Measurements from ENCODE around the gene LAPTM5. TPM values are rescaled to one million over a fixed set of nuclear protein-coding genes. Genes with fewer than 3 reads are reported as not detected.

Gene LAPTM5
- total RNA-seq, 2 donors from 2014 or later: 14.9 to 39.1 TPM

DNA sequence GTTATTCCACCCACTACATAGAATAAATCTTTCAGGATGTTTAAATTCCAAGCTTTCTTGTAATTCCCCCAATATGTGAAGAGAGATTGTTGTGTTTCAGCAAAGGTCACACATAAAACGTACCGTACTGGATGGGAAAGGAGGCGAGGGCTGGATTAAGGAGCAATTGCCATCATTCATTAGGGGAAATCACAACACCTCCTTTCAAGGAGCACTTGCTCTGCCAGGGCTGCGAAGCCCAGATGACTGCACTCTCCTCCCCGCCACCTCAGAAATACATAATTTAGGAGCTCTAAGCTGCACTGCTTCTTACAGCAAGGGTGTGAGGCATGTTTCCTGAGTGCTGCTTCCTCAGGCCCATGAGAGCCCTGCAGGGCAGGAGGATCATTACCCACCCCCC, 63.8 kb downstream of the LAPTM5 start:
- no peaks in the 10 kb centered on the region for H3K36me3 ChIP-seq
- no peak overlapping the region for H3K4me3 ChIP-seq
- H3K4me1 ChIP-seq (replicated peaks): peaks cover 5% of the 10 kb centered on the region
- H3K9me3 ChIP-seq: no peaks in the 10 kb centered on the region
- DNase-seq (ENCODE audit: low spot score): no peak
- H3K27ac ChIP-seq: no peak overlapping the region
- WGBS: 39% methylated on average over 5 of the region's 5 CpGs
- H3K27me3 ChIP-seq (replicated peaks; ENCODE audit: insufficient read depth): no peaks in the 10 kb centered on the region
- intact Hi-C loops (cut with DNase I): no loop called here
- no peak for TF ChIP-seq POLR2AphosphoS5 (IDR thresholded peaks at IDR 0.05)
- no peak for TF ChIP-seq POLR2A (IDR thresholded peaks at IDR 0.05)
- TF ChIP-seq, protein P1, sequence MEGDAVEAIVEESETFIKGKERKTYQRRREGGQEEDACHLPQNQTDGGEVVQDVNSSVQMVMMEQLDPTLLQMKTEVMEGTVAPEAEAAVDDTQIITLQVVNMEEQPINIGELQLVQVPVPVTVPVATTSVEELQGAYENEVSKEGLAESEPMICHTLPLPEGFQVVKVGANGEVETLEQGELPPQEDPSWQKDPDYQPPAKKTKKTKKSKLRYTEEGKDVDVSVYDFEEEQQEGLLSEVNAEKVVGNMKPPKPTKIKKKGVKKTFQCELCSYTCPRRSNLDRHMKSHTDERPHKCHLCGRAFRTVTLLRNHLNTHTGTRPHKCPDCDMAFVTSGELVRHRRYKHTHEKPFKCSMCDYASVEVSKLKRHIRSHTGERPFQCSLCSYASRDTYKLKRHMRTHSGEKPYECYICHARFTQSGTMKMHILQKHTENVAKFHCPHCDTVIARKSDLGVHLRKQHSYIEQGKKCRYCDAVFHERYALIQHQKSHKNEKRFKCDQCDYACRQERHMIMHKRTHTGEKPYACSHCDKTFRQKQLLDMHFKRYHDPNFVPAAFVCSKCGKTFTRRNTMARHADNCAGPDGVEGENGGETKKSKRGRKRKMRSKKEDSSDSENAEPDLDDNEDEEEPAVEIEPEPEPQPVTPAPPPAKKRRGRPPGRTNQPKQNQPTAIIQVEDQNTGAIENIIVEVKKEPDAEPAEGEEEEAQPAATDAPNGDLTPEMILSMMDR (IDR thresholded peaks at IDR 0.05): no peak

DNA sequence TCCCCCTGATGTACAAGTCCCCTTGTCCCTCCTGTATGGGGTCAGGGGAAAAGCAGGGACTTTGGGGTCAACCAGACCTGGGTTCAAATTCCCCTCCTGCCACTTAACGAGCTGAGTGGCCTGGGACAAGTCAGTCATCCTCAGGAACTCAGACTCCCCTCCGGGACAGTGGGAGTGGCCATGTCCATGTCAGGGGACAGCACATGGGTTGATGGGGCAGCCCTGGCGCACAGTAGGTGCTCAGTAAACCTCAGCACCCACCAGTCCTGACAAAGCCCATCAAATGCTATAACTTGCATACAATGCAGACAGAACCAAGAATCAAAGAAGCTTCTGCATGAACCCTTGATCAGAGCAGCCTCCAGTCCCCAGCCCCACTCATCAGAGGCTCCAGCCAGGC, 64.2 kb downstream of the LAPTM5 start:
- TF ChIP-seq POLR2AphosphoS5 (IDR thresholded peaks at IDR 0.05): no peak
- no peak for TF ChIP-seq POLR2A (IDR thresholded peaks at IDR 0.05)
- TF ChIP-seq, protein P1 (IDR thresholded peaks at IDR 0.05): no peak
- Histone ChIP-seq H3K27ac (no peak overlapping the region), H3K4me1 (replicated peaks) (peaks cover 5% of the 10 kb centered on the region), H3K4me3 (no peak overlapping the region), H3K9me3 (no peaks in the 10 kb centered on the region), H3K27me3 (replicated peaks; ENCODE audit: insufficient read depth) (no peaks in the 10 kb centered on the region), H3K36me3 (no peaks in the 10 kb centered on the region)
- DNase-seq (ENCODE audit: low spot score): no peak
- WGBS: 94% methylated on average over 3 of the region's 3 CpGs
- intact Hi-C loops (cut with DNase I): no loop called here

- no peak overlapping the region for H3K27ac ChIP-seq
- 77% methylated on average over 7 of the region's 7 CpGs for WGBS
- H3K27me3 ChIP-seq (replicated peaks; ENCODE audit: insufficient read depth): no peaks in the 10 kb centered on the region
- no peak for DNase-seq (ENCODE audit: low spot score)
- TF ChIP-seq POLR2AphosphoS5 (IDR thresholded peaks at IDR 0.05) (no peak), POLR2A (IDR thresholded peaks at IDR 0.05) (no peak)
- TF ChIP-seq, protein P1 (IDR thresholded peaks at IDR 0.05): no peak
- no peaks in the 10 kb centered on the region for H3K36me3 ChIP-seq
- H3K9me3 ChIP-seq: no peaks in the 10 kb centered on the region
- intact Hi-C loops (cut with DNase I): no loop called here
- H3K4me1 ChIP-seq (replicated peaks): peaks cover 5% of the 10 kb centered on the region
- H3K4me3 ChIP-seq: no peak overlapping the region
Measured at GRCh38 chr1:30692948-30693301, 64.6 kb downstream of the LAPTM5 start.

- H3K36me3 ChIP-seq: no peaks in the 10 kb centered on the region
- TF ChIP-seq POLR2AphosphoS5 (IDR thresholded peaks at IDR 0.05): no peak
- TF ChIP-seq POLR2A (IDR thresholded peaks at IDR 0.05): no peak
- TF ChIP-seq, protein P1 (IDR thresholded peaks at IDR 0.05): no peak
- WGBS: 83% methylated on average over 7 of the region's 7 CpGs
- H3K4me3 ChIP-seq: no peak overlapping the region
- no peaks in the 10 kb centered on the region for H3K9me3 ChIP-seq
- H3K27me3 ChIP-seq (replicated peaks; ENCODE audit: insufficient read depth): no peaks in the 10 kb centered on the region
- DNase-seq (ENCODE audit: low spot score): no peak
- intact Hi-C loops (cut with DNase I): no loop called here
- H3K27ac ChIP-seq: no peak overlapping the region
- H3K4me1 ChIP-seq (replicated peaks): peaks cover 5% of the 10 kb centered on the region
Measured at GRCh38 chr1:30692201-30692947, 65.2 kb downstream of the LAPTM5 start.

DNA sequence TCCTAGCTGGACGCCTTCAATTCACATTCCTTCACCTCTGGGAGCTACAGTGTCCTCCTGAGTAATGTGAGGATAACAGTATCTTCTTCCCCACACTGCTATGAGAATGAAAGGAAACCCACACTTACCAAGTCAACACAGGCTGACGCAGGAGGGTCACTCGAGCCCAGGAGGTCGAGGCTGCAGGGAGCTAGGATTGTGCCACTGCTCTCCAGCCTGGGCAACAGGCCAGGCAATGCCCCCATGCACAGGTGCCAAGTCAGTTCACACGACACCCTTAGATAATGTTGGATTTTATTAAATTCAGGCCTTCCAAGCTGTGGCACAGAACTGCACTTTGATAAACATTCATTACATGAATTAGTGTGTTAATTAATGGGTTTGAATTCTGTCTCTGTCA, 66.1 kb downstream of the LAPTM5 start:
- DNase-seq (ENCODE audit: low spot score): no peak
- Histone ChIP-seq H3K27ac (no peak overlapping the region), H3K9me3 (no peaks in the 10 kb centered on the region), H3K4me3 (no peak overlapping the region), H3K36me3 (no peaks in the 10 kb centered on the region), H3K4me1 (replicated peaks) (peaks cover 5% of the 10 kb centered on the region), H3K27me3 (replicated peaks; ENCODE audit: insufficient read depth) (no peaks in the 10 kb centered on the region)
- TF ChIP-seq, protein P1 (IDR thresholded peaks at IDR 0.05): no peak
- no peak for TF ChIP-seq POLR2A (IDR thresholded peaks at IDR 0.05)
- TF ChIP-seq POLR2AphosphoS5 (IDR thresholded peaks at IDR 0.05): no peak
- intact Hi-C loops (cut with DNase I): no loop called here
- WGBS: 70% methylated on average over 5 of the region's 5 CpGs

Data from prostate gland (tissue), 2 donors.